GM21529 (cell line): ENCODE measurements around the gene MSI2.
A peak's percentile ranks its signal among the peaks of the same experiment; 100 is the strongest.
"Not testable (repeated sequence)": the region's sequence is repeated elsewhere in the genome, so short reads cannot be mapped to it uniquely, and the experiment has no call there.

Experiments used
- ATAC-seq: cut with Tn5 transposase; IDR thresholded peaks from one replicate; pipeline ENCODE4 v1.9.1; 2021; ENCODE audit not compliant: unreplicated experiment

The MSI2 gene

GRCh38 chr17:57603546-57603945, 347.2 kb downstream of the MSI2 start:
- ATAC-seq: no peak

- ATAC-seq: peak; percentile 50
Observed at GRCh38 chr17:57603978-57604377, 347.7 kb downstream of the MSI2 start.

- ATAC-seq: peak; percentile 74
Observed at GRCh38 chr17:57604771-57605674, 348.7 kb downstream of the MSI2 start.

- ATAC-seq: no peak
Observed at GRCh38 chr17:57605675-57606105, 349.4 kb downstream of the MSI2 start.

GRCh38 chr17:57606111-57606875, 350.0 kb downstream of the MSI2 start:
- no peak for ATAC-seq

- ATAC-seq: no peak
Observed at GRCh38 chr17:57607553-57608120, 351.3 kb downstream of the MSI2 start.

GRCh38 chr17:57608369-57609124, 352.2 kb downstream of the MSI2 start:
- ATAC-seq: no peak

GRCh38 chr17:57609125-57609877, 353.0 kb downstream of the MSI2 start:
- ATAC-seq: no peak

- ATAC-seq: no peak
Observed at GRCh38 chr17:57609878-57610270, 353.6 kb downstream of the MSI2 start.

- ATAC-seq: no peak
Observed at GRCh38 chr17:57612202-57613071, 356.1 kb downstream of the MSI2 start.

GRCh38 chr17:57614742-57615141, 358.4 kb downstream of the MSI2 start:
- ATAC-seq: no peak

GRCh38 chr17:57615836-57616757, 359.8 kb downstream of the MSI2 start:
- no peak for ATAC-seq

- no peak for ATAC-seq
Observed at GRCh38 chr17:57617218-57617617, 360.9 kb downstream of the MSI2 start.

- ATAC-seq: no peak
Observed at GRCh38 chr17:57619061-57619937, 363.0 kb downstream of the MSI2 start.

GRCh38 chr17:57620576-57620975, 364.3 kb downstream of the MSI2 start:
- no peak for ATAC-seq

GRCh38 chr17:57621791-57622190, 365.5 kb downstream of the MSI2 start:
- ATAC-seq: not testable (repeated sequence)

GRCh38 chr17:57622306-57622682, 366.0 kb downstream of the MSI2 start:
- no peak for ATAC-seq
